A673 (cell line): ENCODE results near the gene CDC42BPG.

Experiments used
- EZH2 ChIP-seq: fragments of 200-600 bp; sonication (generic); IDR thresholded peaks from 2 replicates; pipeline ENCODE4 v1.6.1; 2017; ENCODE audit warnings: borderline replicate concordance, low read depth, mild to moderate bottlenecking, mixed read lengths, antibody characterized with exemption, low read length; ENCODE audit not compliant: poor library complexity, severe bottlenecking
- TF ChIP-seq, protein P1 (sequence below): fragments of 300-800, 200-600 bp; sonication (generic); conservative IDR thresholded peaks from 2 replicates; pipeline ENCODE4 v1.5.1; 2017; ENCODE audit warnings: low read depth, mild to moderate bottlenecking, antibody characterized with exemption, low read length, moderate library complexity, mixed read lengths

DNA sequence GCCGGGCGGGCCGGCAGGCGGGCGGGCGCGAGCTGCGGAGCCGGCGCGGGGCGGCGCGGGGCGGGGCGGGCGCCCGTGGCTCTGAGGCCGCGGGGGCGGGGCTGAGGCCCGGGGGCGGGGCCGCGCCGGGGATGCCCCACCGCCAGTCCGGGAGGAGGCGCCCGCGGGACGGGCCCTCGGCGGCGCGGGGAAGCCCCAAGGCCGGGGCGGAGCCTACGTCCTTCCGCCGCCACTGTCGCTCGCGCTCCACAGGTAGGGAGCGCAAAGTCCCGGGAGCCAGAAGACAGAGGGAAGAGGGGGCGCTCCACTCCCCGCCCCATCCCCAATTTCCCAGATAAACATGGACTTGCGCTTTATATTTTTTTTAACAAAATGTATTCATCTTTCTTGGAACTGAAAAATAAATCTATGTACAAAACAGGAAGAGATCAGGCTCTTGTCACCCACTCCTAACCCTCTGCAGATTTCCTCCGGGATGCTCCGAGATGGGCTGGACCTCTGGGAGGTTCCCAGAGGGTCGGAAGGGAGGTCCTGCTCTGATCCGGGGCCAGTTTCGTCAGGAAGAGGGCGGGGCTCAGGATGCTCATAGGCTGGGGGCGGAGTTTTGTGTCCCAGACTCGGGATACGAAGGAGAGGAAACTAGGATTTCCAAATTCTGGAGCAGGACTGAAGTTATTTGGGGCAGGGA, 41.2 kb downstream of the CDC42BPG start, which contains the start of gene MAP4K2:
- TF ChIP-seq, protein P1, sequence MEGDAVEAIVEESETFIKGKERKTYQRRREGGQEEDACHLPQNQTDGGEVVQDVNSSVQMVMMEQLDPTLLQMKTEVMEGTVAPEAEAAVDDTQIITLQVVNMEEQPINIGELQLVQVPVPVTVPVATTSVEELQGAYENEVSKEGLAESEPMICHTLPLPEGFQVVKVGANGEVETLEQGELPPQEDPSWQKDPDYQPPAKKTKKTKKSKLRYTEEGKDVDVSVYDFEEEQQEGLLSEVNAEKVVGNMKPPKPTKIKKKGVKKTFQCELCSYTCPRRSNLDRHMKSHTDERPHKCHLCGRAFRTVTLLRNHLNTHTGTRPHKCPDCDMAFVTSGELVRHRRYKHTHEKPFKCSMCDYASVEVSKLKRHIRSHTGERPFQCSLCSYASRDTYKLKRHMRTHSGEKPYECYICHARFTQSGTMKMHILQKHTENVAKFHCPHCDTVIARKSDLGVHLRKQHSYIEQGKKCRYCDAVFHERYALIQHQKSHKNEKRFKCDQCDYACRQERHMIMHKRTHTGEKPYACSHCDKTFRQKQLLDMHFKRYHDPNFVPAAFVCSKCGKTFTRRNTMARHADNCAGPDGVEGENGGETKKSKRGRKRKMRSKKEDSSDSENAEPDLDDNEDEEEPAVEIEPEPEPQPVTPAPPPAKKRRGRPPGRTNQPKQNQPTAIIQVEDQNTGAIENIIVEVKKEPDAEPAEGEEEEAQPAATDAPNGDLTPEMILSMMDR = peak; percentile 45
- no peak for TF ChIP-seq EZH2
